Upper lobe of left lung (tissue), 4 donors: ENCODE results near the gene CROCC.

Source experiments
- CTCF ChIP-seq, 6 experiments: fragments of 450-650 bp in 4 of 6; fragments of 200-600 bp in 2 of 6; sonication (generic) in 2 of 6; IDR thresholded peaks; one replicate each; pipeline ENCODE4 v1.5.1; 2016 to 2019; ENCODE audit warnings: antibody characterized with exemption in 6 of 6
- POLR2AphosphoS5 ChIP-seq, 2 donors: sonication (generic); formaldehyde crosslinking; IDR thresholded peaks; one replicate each; pipeline ENCODE4 v1.5.1; 2017; ENCODE audit warnings: antibody characterized with exemption in 2 of 2

- TF ChIP-seq CTCF (IDR thresholded peaks at IDR 0.05) (no peak), POLR2AphosphoS5 (IDR thresholded peaks at IDR 0.05) (no peak)
These were observed 35.0 kb downstream of the CROCC start for GRCh38 chr1:16956775-16957174.
